T1000 (cell line): ENCODE data around the gene CIDEA.
"Not testable (repeated sequence)": the region's sequence is repeated elsewhere in the genome, so short reads cannot be mapped to it uniquely, and the experiment has no call there.

ENCODE experiments used
- DNase-seq: peaks from one replicate; lab custom pipeline; 2025; ENCODE audit warnings: mixed read lengths; lab: John Stamatoyannopoulos, UW

CIDEA gene

DNA sequence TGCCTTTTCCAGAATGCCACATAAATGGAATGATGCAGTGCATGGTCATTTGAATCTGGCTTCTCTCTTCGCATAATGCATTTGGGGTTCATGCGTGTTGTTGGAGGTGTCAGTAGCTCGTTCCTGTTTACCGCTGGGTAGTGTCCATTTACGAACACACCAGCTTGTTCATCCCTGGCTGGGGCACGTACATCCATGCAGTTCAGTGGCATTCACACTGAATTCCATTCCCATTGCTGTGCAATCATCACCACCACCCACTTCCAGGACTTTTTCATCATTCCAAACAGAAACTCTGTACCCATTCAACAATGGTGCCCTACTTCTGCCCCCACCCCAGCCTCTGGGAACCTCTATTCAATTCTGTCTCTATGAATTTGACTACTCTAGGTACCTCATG lies 14.7 kb upstream of the CIDEA start:
- no peak for DNase-seq

DNA sequence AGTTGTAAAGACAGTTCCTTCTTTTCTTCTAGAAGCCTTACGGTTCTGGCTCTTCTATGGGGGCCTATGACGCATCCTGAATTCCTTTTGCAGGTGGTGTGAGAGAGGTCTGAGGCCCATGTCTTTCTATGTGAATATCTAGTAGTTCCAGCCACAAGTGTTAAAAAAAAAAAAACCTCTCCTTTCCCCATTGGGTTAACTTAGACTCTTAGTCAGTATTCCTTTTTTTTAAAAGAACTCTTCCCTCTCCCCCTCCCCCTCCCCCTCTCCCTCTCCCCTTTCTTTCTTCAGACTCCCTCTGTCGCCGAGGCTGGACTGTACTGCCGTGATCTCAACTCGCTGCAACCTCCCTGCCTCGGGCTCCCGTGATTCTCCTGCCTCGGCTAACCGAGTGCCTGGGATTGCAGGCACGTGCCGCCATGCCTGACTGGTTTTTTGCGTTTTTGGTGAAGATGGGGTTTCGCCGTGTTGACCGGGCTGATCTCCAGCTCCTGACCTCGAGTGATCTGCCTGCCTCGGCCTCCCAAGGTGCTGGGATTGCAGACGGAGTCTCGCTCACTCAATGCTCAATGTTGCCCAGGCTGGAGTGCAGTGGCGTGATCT lies 11.4 kb upstream of the CIDEA start:
- no peak for DNase-seq

DNA sequence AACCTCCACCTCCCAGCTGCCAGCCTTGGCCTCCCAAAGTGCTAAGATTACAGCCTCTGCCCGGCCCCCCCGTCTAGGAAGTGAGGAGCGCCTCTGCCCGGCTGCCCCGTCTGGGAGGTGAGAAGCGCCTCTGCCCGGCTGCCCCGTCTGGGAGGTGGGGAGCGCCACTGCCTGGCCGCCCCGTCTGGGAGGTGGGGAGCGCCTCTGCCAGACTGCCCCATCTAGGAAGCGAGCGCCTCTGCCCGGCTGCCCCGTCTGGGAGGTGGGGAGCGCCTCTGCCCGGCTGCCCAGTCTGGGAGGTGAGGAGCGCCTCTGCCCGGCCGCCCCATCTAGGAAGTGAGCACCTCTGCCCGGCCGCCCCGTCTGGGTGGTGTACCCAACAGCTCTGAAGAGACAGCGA lies 10.9 kb upstream of the CIDEA start:
- DNase-seq, result not testable (repeated sequence)

DNA sequence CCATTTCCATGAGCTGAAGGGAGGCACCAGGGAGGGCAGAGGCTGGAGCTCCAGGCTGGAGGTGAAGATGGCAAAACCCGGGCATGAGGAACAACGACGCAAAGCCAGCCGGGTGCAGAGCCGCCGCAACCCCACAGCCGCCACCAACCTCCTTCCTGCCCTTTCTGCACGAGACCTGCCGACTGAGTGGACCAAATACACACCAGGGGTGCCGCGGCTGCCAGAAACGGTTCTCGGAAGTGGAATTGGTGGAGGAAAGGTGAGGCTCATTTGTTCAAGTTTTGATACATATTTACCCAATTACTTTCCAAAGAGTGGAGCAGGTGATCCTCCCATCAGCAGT lies 8.4 kb upstream of the CIDEA start:
- no peak for DNase-seq

GRCh38 chr18:12246849-12247808 lies 7.0 kb upstream of the CIDEA start:
- no peak for DNase-seq

DNA sequence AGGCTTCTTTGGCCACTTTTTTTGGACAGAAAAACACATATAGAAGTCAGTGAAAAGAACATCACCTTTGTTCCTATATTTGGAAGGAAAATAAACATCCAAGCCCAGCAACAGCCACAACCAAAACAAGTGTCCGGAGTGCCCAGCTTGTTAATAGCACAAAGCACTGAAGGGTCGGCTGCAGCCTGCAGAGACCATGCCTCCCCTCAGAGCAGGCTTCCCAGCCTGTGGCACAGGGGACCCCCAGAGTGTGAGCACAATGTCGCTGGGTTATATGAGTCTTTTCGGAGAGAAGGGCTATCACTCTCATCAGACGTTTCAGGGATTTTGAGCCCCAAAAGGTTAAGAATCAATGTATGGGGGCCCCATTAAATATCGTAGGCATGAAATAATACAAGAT lies 6.2 kb upstream of the CIDEA start:
- no peak for DNase-seq

DNA sequence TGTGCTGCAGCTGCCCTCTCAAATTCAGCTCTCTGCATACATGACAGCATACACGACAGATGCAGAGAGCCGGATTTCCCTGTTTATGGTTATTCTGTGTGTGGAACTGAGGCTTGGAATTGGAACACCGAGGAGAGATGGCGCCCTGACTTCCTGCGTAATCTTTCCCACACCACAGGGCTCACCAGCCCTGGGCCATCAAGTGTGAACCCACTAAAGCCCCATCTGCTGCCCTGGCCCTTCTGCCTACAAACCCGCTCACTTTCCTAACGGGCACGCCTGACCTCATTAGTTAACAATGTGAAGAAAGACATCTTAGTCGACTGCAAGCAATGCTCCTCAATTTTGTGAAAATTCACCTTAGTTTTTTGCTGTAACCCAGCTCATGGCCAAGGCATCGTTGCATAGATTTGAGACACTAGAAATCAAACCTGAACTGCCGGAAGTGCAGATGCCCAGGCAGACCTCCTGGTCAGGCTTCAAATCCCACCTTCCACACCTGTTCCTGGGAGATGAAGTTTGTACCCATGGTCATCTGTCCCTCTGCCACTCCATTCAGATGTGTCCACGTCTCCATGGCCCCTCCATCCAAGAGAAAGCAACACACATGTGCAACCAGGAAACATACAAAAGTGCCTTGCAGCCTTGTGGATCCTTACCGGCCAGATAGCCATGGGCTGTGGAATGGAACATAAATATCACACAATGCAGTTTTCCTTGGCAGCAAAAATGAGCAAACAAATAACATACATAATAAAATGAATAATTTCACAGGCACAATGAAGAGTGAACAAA lies 5.0 kb upstream of the CIDEA start:
- no peak for DNase-seq

- no peak for DNase-seq
Measured at GRCh38 chr18:12251311-12251710, 2.9 kb upstream of the CIDEA start.

DNA sequence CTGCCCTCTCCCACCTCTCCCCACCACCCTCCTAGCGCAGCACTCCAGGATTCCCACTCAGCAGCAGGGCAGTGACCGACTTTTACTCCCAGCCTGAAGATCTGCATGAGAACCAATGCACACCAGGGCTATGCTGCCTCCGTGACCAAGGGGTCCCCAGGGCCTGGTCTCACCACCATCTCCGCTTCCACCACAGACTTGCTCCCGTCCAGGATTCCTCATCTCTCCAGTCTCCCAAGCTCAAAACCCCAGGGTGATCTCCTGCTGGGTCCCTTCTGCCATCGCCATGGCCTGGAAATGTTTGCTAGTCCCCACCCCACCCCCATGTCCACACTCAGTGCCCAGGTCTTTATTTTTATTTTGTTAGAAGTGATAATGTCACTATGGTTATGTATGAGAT lies 2.1 kb upstream of the CIDEA start:
- no peak for DNase-seq

DNA sequence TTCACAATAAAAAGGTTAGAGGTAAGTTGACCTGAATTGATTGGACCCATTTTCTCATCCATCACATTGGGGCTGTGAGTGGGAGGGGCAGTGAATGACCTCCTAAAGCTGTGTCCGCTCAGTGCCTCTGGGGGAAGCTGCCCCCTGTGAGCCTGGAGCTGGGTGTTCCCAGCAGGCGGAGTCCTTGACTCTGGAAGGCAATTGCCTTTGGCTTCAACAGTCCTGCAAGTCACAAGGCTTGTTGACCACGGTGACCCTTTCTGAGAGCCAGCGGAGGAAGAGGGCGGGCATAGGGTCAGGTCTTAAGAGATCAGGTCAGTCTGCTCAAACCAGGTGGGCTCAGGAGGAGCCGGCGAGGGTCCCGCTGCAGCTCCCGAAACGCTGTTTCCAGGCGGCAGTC lies 1.1 kb upstream of the CIDEA start:
- DNase-seq, result no peak

DNA sequence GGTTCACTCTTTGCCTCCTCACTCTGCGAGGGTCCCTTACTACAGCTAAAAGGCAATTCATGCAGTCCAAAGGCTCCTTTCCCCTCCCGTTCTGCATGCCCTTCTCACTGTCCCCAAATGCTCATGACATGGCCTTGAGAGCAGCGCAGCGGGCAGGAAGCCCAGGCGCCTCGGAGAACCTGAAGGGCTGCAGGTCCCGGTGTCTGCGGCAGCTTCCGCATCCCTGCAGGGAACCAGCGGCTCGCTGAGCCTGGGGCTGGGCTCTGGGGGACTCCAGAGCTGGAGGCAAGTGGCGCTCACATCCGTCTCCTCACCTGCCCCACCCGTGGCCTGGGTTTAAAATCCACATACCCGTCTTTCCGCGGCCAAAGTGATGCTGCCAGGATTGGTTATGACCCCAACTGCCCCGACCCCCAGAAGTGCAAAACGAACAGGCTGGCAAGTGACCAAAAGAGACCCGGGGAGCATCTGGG lies 462 bp upstream of the CIDEA start:
- DNase-seq, result no peak

DNA sequence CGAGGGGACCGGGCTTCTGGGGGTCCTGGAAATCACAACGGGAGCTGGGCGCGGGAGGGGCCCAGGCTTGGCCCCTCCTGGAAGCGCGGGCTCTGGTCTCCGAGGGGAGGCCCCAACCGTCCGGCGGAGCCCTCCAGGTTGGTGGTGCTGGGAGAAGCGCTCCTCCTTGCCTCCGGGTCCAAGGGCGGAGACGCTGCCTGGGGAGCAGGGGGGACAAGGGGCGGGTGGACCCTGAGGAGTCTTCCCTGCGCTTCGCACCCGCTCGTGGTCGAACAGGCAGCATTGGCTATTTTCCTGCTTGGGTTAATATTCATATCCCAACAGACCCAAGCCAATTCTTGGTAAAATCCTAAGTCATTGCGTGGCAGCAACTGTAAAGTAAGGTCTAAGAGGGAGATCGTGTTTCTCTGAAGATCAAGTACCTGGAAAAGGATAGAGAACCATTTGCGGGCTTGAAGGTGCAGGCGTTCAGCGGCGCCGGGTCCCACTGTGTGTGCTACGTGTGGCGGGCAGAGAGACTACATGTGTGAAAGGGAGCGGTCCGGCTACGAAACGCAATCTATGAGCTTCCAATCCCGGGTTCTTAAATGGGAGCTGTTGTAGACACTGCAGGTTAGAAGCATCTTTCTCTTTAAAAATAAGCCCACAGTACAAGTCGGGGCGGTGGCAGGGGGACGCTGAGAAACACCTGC lies 805 bp downstream of the CIDEA start:
- DNase-seq, result no peak

GRCh38 chr18:12255626-12256026 lies 1.5 kb downstream of the CIDEA start:
- DNase-seq, result no peak

- no peak for DNase-seq
Measured at GRCh38 chr18:12256951-12257350, 2.8 kb downstream of the CIDEA start.

- no peak for DNase-seq
Measured at GRCh38 chr18:12257996-12258718, 4.0 kb downstream of the CIDEA start.

DNA sequence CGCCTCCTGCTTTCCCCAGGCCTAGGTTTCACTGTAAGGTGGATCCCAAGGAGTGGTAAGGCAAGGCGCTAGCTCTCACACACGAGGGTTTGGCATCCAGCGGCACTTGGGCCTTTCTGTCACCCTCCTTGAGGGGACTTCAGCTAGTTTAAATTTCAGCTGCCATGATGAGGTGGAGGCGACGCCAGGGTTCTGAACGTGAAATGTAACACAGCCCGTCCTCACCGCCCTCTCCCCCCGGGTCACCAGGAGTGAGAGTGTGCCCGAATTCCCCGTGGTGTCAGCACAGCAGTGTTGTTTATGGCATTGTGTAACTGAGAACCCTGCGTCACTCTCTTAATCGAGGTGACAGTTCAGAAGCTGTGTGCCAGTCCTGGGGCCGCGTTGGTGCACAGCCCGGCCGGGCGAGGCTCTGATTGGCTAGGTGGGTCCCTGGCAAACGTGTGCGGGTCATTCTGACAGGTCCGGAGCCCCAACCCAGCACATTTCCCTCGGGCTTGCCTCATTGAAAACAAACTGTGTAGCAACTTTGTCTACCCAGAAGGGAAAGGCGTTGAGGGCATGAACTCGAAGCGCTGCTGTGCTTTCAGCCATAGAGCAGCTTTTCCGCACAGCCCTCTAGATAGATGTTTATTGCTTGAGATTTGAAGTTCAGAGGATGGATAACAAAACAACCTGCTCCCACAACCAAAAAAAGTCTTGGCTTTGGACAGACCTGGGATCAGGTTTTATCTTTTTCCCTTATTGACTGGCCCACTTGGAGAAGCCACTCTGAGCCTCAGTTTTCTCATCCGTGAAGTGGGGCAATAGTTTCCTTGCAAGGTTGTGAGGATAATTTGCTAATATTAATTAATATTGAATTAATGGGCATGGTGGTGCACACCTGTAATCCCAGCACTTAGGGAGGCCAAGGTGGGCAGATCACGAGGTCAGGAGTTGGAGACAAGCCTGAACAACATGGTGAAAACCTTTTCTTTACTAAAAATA lies 4.9 kb downstream of the CIDEA start:
- DNase-seq, result no peak

DNA sequence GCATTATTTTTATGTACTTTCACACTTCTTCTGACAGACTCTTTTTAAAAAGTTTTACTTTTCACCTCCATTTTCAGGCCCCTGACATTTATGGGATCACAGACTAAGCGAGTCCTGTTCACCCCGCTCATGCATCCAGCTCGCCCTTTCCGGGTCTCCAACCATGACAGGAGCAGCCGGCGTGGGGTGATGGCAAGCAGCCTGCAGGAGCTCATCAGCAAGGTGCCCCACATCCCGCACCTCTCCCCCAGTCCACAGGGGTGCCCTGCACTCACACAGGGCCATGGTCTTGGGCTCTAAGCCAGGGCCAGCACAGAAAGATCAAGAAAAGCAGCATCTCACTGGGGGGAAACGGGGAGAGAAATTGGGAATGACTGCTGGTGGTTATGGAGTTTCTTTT lies 8.6 kb downstream of the CIDEA start:
- DNase-seq, result no peak

- no peak for DNase-seq
Measured at GRCh38 chr18:12264864-12265263, 10.7 kb downstream of the CIDEA start.

DNA sequence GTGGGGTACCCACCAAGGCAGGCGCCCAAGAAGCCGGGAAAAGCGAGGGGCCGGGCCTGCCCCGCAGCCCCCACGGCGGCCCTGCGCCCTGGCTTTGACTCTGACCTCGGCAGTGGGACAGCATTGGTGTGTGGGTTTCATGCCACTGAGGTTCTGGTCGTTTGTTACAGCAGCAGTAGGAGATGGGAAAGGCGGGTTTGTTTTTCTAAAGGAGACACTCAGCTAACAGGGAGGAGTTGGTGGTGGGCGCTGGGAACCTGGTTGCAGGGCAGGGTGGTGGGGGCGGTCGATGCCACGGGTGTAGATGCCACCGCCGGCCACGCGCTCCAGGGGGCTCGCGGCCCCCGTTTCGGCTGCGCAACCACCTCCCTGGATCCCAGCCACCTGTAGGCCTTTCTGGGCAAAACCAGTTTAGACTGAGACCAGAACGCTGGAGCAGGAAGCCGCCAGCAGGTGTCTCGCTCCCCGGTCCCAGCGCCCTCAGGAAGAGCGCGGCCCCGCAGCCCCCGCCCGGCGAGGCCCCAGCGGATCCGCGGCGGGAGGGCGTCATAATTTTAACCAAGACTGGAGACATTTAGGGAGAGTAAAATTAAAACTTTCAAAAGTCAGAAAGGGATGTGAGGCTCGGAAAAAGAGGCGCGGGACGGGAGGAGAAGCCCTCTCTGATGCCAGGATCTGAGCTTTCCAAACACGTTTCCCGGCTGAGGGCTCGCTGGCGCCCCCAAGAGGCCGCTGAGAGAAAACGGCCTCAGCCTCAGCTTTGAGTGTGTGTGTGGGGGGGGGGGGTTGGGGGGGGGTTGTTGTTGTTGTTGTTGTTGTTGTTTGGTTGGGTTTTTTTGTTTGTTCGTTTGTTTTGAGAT lies 17.4 kb downstream of the CIDEA start:
- DNase-seq, result peak; percentile 51
